HL-60 (cell line): ENCODE results near the gene APOOL.

Source experiments
- DNase-seq, 2 experiments: peaks; one replicate each; pipeline ENCODE4 v3.0.0-alpha.2; 2010 to 2020; ENCODE audit warnings: low read depth in 1 of 2, low spot score in 1 of 2
- H3K27ac ChIP-seq: fragments of 250-450 bp; sonication (Bioruptor Pico); replicated peaks from 2 replicates; pipeline ENCODE4 v1.5.1; 2020; ENCODE audit warnings: mild to moderate bottlenecking, moderate library complexity
- H3K27me3 ChIP-seq: fragments of 250-450 bp; sonication (Bioruptor Pico); 2 replicates; pipeline ENCODE4 v1.5.1; 2021; ENCODE audit warnings: mild to moderate bottlenecking, moderate library complexity; ENCODE audit not compliant: insufficient read depth, poor library complexity, severe bottlenecking
- H3K4me3 ChIP-seq: replicated peaks from 2 replicates; pipeline ENCODE4 v1.5.1; 2011; ENCODE audit warnings: mild to moderate bottlenecking, control low read depth, low read length; ENCODE audit not compliant: insufficient read depth
- CTCF ChIP-seq: IDR thresholded peaks from one replicate; pipeline ENCODE4 v1.5.1; 2011; ENCODE audit warnings: low read length, control low read depth, inconsistent platforms; ENCODE audit not compliant: insufficient read depth
- GABPA ChIP-seq: IDR thresholded peaks from 2 replicates; pipeline ENCODE4 v1.6.1; 2012; ENCODE audit warnings: low read depth
- POLR2AphosphoS5 ChIP-seq: IDR thresholded peaks from 2 replicates; pipeline ENCODE4 v1.6.1; 2012; ENCODE audit warnings: low read depth
- REST ChIP-seq: IDR thresholded peaks from 2 replicates; pipeline ENCODE4 v1.6.1; 2012; ENCODE audit warnings: low read depth; ENCODE audit not compliant: insufficient replicate concordance
- SPI1 ChIP-seq: IDR thresholded peaks from 2 replicates; pipeline ENCODE4 v1.6.1; 2012; ENCODE audit warnings: low read depth, mild to moderate bottlenecking, borderline replicate concordance

The APOOL gene

GRCh38 chrX:85140964-85141363, 137.3 kb downstream of the APOOL start:
- Histone ChIP-seq H3K4me3 (no peak overlapping the region), H3K27ac (no peak overlapping the region), H3K27me3 (no peaks in the 10 kb centered on the region)
- DNase-seq, result no peak
- TF ChIP-seq REST (no peak), CTCF (no peak), GABPA (no peak), POLR2AphosphoS5 (no peak), SPI1 (no peak)
